Measurements from ENCODE around the gene KLHL42.
"Not testable (repeated sequence)": the region's sequence is repeated elsewhere in the genome, so short reads cannot be mapped to it uniquely, and the experiment has no call there.

- not testable (repeated sequence) for TF ChIP-seq EP300, CTCF (IDR thresholded peaks at IDR 0.05)
Observed at GRCh38 chr12:27845706-27846105, 65.7 kb downstream of the KLHL42 start.
